ENCODE data around the gene CLEC3A.

Gene CLEC3A

GRCh38 chr16:78060295-78060694 lies 37.9 kb downstream of the CLEC3A start:
- TF ChIP-seq POLR2AphosphoS5 (IDR thresholded peaks at IDR 0.05; ENCODE audit: low read depth, low read length) (no peak), FOXP2 (optimal IDR thresholded peaks at IDR 0.05; ENCODE audit: borderline replicate concordance, extremely low read depth, extremely low read length, insufficient read depth) (no peak), TAF1 (IDR thresholded peaks at IDR 0.05; ENCODE audit: borderline replicate concordance, insufficient read depth, low read length) (no peak), SIN3A (IDR thresholded peaks at IDR 0.05; ENCODE audit: borderline replicate concordance, insufficient read depth, low read length) (no peak), REST (IDR thresholded peaks at IDR 0.05; ENCODE audit: insufficient read depth in 1 of 2, low read depth in 2 of 2, low read length in 2 of 2) (no peak)

GRCh38 chr16:78060809-78061208 lies 38.5 kb downstream of the CLEC3A start:
- TF ChIP-seq SIN3A (IDR thresholded peaks at IDR 0.05; ENCODE audit: borderline replicate concordance, insufficient read depth, low read length) (no peak), REST (IDR thresholded peaks at IDR 0.05; ENCODE audit: insufficient read depth in 1 of 2, low read depth in 2 of 2, low read length in 2 of 2) (no peak), POLR2AphosphoS5 (IDR thresholded peaks at IDR 0.05; ENCODE audit: low read depth, low read length) (no peak), FOXP2 (optimal IDR thresholded peaks at IDR 0.05; ENCODE audit: borderline replicate concordance, extremely low read depth, extremely low read length, insufficient read depth) (no peak)

- TF ChIP-seq REST (IDR thresholded peaks at IDR 0.05; ENCODE audit: insufficient read depth in 1 of 2, low read depth in 2 of 2, low read length in 2 of 2) (no peak), SIN3A (IDR thresholded peaks at IDR 0.05; ENCODE audit: borderline replicate concordance, insufficient read depth, low read length) (no peak), POLR2AphosphoS5 (IDR thresholded peaks at IDR 0.05; ENCODE audit: low read depth, low read length) (no peak), TAF1 (IDR thresholded peaks at IDR 0.05; ENCODE audit: borderline replicate concordance, insufficient read depth, low read length) (no peak)
Observed at GRCh38 chr16:78065319-78065718, 43.0 kb downstream of the CLEC3A start.

- no peak for TF ChIP-seq REST (IDR thresholded peaks at IDR 0.05; ENCODE audit: insufficient read depth in 1 of 2, low read depth in 2 of 2, low read length in 2 of 2)
- TF ChIP-seq SIN3A (IDR thresholded peaks at IDR 0.05; ENCODE audit: borderline replicate concordance, insufficient read depth, low read length): no peak
- no peak for TF ChIP-seq FOXP2 (optimal IDR thresholded peaks at IDR 0.05; ENCODE audit: borderline replicate concordance, extremely low read depth, extremely low read length, insufficient read depth)
- TF ChIP-seq TAF1 (IDR thresholded peaks at IDR 0.05; ENCODE audit: borderline replicate concordance, insufficient read depth, low read length): no peak
- no peak for TF ChIP-seq POLR2AphosphoS5 (IDR thresholded peaks at IDR 0.05; ENCODE audit: low read depth, low read length)
Observed at GRCh38 chr16:78069913-78070312, 47.6 kb downstream of the CLEC3A start.

- TF ChIP-seq TAF1 (IDR thresholded peaks at IDR 0.05; ENCODE audit: borderline replicate concordance, insufficient read depth, low read length) (no peak), POLR2AphosphoS5 (IDR thresholded peaks at IDR 0.05; ENCODE audit: low read depth, low read length) (no peak), REST (IDR thresholded peaks at IDR 0.05; ENCODE audit: insufficient read depth in 1 of 2, low read depth in 2 of 2, low read length in 2 of 2) (no peak), SIN3A (IDR thresholded peaks at IDR 0.05; ENCODE audit: borderline replicate concordance, insufficient read depth, low read length) (no peak), FOXP2 (optimal IDR thresholded peaks at IDR 0.05; ENCODE audit: borderline replicate concordance, extremely low read depth, extremely low read length, insufficient read depth) (no peak)
Observed at GRCh38 chr16:78072275-78072674, 49.9 kb downstream of the CLEC3A start.
